Measurements from ENCODE around the gene DPP9.
A peak's percentile ranks its signal among the peaks of the same experiment; 100 is the strongest.

Gene DPP9

GRCh38 chr19:4723595-4724514 lies at the start of gene DPP9:
Gene DPP9 (minus strand): TSS chr19:4723842. CDS start chr19:4719906, 3,936 bp downstream.
- no peak for TF ChIP-seq CTCF (IDR thresholded peaks at IDR 0.05; ENCODE audit: low read depth, low read length, poor library complexity, severe bottlenecking)
- no peak for TF ChIP-seq EZH2phosphoT487 (IDR thresholded peaks at IDR 0.05; ENCODE audit: borderline replicate concordance, low read length)

GRCh38 chr19:4773047-4773640 lies 49.5 kb upstream of the DPP9 start:
- Histone ChIP-seq H3K9me3 (ENCODE audit: control insufficient read depth, insufficient read depth, low read length) (no peaks in the 10 kb centered on the region), H3K27ac (ENCODE audit: low read depth, low read length) (0 out of 2 replicates have a peak overlapping the region, but pooled peaks have one; percentile 1), H3K79me2 (ENCODE audit: control insufficient read depth, low read length) (peaks cover 62% of the 10 kb centered on the region), H3K27me3 (ENCODE audit: control insufficient read depth, low read length) (no peaks in the 10 kb centered on the region), H3K9me2 (replicated peaks; ENCODE audit: control insufficient read depth, low read length) (no peaks in the 10 kb centered on the region), H3K36me3 (ENCODE audit: control insufficient read depth, low read length) (peaks cover 17% of the 10 kb centered on the region), H3K4me3 (ENCODE audit: low read length) (peak overlapping the region; percentile 52), H3K4me2 (ENCODE audit: low read length) (peak overlapping the region; percentile 65), H4K20me1 (ENCODE audit: control insufficient read depth, insufficient read depth, low read depth, low read length) (peaks cover 6% of the 10 kb centered on the region; the same call in 1 of the 2 replicates), H3F3A (ENCODE audit: control insufficient read depth, insufficient read depth) (no peaks in the 10 kb centered on the region; the same call in 1 of the 2 replicates), H3K4me1 (ENCODE audit: control insufficient read depth, low read length) (peaks cover 57% of the 10 kb centered on the region)
- TF ChIP-seq CTCF (IDR thresholded peaks at IDR 0.05; ENCODE audit: low read depth, low read length, poor library complexity, severe bottlenecking) (no peak), EZH2phosphoT487 (IDR thresholded peaks at IDR 0.05; ENCODE audit: borderline replicate concordance, low read length) (no peak)

More at GRCh38 chr19:4723595-4724514, at the start of gene DPP9:
- H3K9me3 ChIP-seq (ENCODE audit: control insufficient read depth, insufficient read depth, low read length), result no peaks in the 10 kb centered on the region
- H3K4me2 ChIP-seq (ENCODE audit: low read length), result peak within 1 kb of the TSS; percentile 95
- H4K20me1 ChIP-seq (ENCODE audit: control insufficient read depth, insufficient read depth, low read depth, low read length), result peaks cover 13% of the 10 kb centered on the region
- H3F3A ChIP-seq (ENCODE audit: control insufficient read depth, insufficient read depth), result no peaks in the 10 kb centered on the region
- peak within 1 kb of the TSS; percentile 86 for H3K27ac ChIP-seq (ENCODE audit: low read depth, low read length)
- H3K4me3 ChIP-seq (ENCODE audit: low read length), result peak within 1 kb of the TSS; percentile 100
- no peaks in the 10 kb centered on the region for H3K27me3 ChIP-seq (ENCODE audit: control insufficient read depth, low read length)
- H3K79me2 ChIP-seq (ENCODE audit: control insufficient read depth, low read length), result peaks cover 38% of the 10 kb centered on the region
- peaks cover 29% of the 10 kb centered on the region for H3K4me1 ChIP-seq (ENCODE audit: control insufficient read depth, low read length)
- H3K36me3 ChIP-seq (ENCODE audit: control insufficient read depth, low read length), result peaks cover 39% of the 10 kb centered on the region
- no peaks in the 10 kb centered on the region for H3K9me2 ChIP-seq (replicated peaks; ENCODE audit: control insufficient read depth, low read length)

GRCh38 chr19:4772566-4772965 lies 48.9 kb upstream of the DPP9 start:
- peaks cover 17% of the 10 kb centered on the region for H3K36me3 ChIP-seq (ENCODE audit: control insufficient read depth, low read length)
- H4K20me1 ChIP-seq (ENCODE audit: control insufficient read depth, insufficient read depth, low read depth, low read length), result peaks cover 10% of the 10 kb centered on the region; the same call in 1 of the 2 replicates
- no peaks in the 10 kb centered on the region; the same call in 1 of the 2 replicates for H3F3A ChIP-seq (ENCODE audit: control insufficient read depth, insufficient read depth)
- TF ChIP-seq CTCF (IDR thresholded peaks at IDR 0.05; ENCODE audit: low read depth, low read length, poor library complexity, severe bottlenecking) (no peak), EZH2phosphoT487 (IDR thresholded peaks at IDR 0.05; ENCODE audit: borderline replicate concordance, low read length) (no peak)
- no peaks in the 10 kb centered on the region for H3K27me3 ChIP-seq (ENCODE audit: control insufficient read depth, low read length)
- no peak overlapping the region for H3K27ac ChIP-seq (ENCODE audit: low read depth, low read length)
- no peaks in the 10 kb centered on the region for H3K9me3 ChIP-seq (ENCODE audit: control insufficient read depth, insufficient read depth, low read length)
- H3K4me3 ChIP-seq (ENCODE audit: low read length), result no peak overlapping the region
- peak overlapping the region; percentile 65; the same call in 1 of the 2 replicates for H3K4me2 ChIP-seq (ENCODE audit: low read length)
- peaks cover 59% of the 10 kb centered on the region for H3K79me2 ChIP-seq (ENCODE audit: control insufficient read depth, low read length)
- H3K4me1 ChIP-seq (ENCODE audit: control insufficient read depth, low read length), result peaks cover 52% of the 10 kb centered on the region
- H3K9me2 ChIP-seq (replicated peaks; ENCODE audit: control insufficient read depth, low read length), result no peaks in the 10 kb centered on the region

Measured in DOHH2 (cell line).